Placental epithelial cell (primary cell): ENCODE results near the gene SYCE1. TPM values are rescaled to one million over a fixed set of nuclear protein-coding genes. Genes with fewer than 3 reads are reported as not detected.

ENCODE experiments used
- total RNA-seq: library from RNA; depleted of rRNA; stranded (reverse); fragments of >200 nt; gene quantifications from 2 replicates; pipeline ENCODE4 v1.2.3, GENCODE V29; 2012

SYCE1 gene
- total RNA-seq = not detected in 2 replicates

GRCh38 chr10:133565441-133566294 is at the start of gene SYCE1:
SYCE1 (minus strand) TSS chr10:133565583; CDS start chr10:133565529, 54 bp downstream.

DNA sequence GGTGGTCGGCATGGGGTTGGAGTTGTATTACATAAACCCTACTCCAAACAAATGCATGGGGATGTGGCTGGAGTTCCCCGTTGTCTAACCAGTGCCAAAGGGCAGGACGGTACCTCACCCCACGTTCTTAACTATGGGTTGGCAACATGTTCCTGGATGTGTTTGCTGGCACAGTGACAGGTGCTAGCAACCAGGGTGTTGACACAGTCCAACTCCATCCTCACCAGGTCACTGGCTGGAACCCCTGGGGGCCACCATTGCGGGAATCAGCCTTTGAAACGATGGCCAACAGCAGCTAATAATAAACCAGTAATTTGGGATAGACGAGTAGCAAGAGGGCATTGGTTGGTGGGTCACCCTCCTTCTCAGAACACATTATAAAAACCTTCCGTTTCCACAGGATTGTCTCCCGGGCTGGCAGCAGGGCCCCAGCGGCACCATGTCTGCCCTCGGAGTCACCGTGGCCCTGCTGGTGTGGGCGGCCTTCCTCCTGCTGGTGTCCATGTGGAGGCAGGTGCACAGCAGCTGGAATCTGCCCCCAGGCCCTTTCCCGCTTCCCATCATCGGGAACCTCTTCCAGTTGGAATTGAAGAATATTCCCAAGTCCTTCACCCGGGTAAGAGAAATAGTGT is 38.3 kb downstream of the SYCE1 start, which contains the start of gene CYP2E1:
Gene CYP2E1 (plus strand): TSS at position 407 of the 632 bp plus-strand sequence. CDS start 33 bp downstream, at position 440.

Other genes starting within 250 kb of the SYCE1 start
- not detected in 2 replicates for gene CALY, start 228.7 kb downstream of the SYCE1 start, total RNA-seq
- gene PRAP1, start 218.2 kb downstream of the SYCE1 start, total RNA-seq = not detected in 2 replicates
- 4.4 and 9.8 TPM in 2 replicates for gene FUOM, start 207.6 kb downstream of the SYCE1 start, total RNA-seq
- 47.1 and 60.1 TPM in 2 replicates for gene ECHS1, start 192.2 kb downstream of the SYCE1 start, total RNA-seq
- gene PAOX, start 186.3 kb downstream of the SYCE1 start, total RNA-seq = 6.7 and 8.0 TPM in 2 replicates
- 37.6 and 38.5 TPM in 2 replicates for gene MTG1, start 171.4 kb downstream of the SYCE1 start, total RNA-seq
- gene SPRN, start 141.0 kb downstream of the SYCE1 start, total RNA-seq = not detected in 2 replicates
- gene SCART1, start 111.6 kb downstream of the SYCE1 start, total RNA-seq = 2.0 and 4.7 TPM in 2 replicates
- gene CYP2E1, start 38.2 kb downstream of the SYCE1 start, total RNA-seq = 0.54 and 1.6 TPM in 2 replicates
- gene FRG2B, start 61.2 kb upstream of the SYCE1 start, total RNA-seq = not detected in 2 replicates